GM12892 (cell line): ENCODE measurements around the gene SORBS2.
A peak's percentile ranks its signal among the peaks of the same experiment; 100 is the strongest.

ENCODE experiments used
- DNase-seq: peaks from one replicate; pipeline ENCODE4 v3.0.0; 2011; ENCODE audit not compliant: insufficient read length
- FAIRE-seq: peaks from 2 replicates; lab custom pipeline; 2011; peaks lifted over from hg19 to GRCh38; lab: Jason Lieb, UNC
- POLR2A ChIP-seq: IDR thresholded peaks from 2 replicates; pipeline ENCODE4 v1.6.1; 2011; ENCODE audit warnings: low read depth, low read length, control low read depth
- POLR2AphosphoS5 ChIP-seq: IDR thresholded peaks from 2 replicates; pipeline ENCODE4 v1.6.1; 2011; ENCODE audit warnings: low read depth, low read length, control low read depth
- TAF1 ChIP-seq: IDR thresholded peaks from 2 replicates; pipeline ENCODE4 v1.6.1; 2011; ENCODE audit warnings: low read depth, mild to moderate bottlenecking, control low read depth, low read length, borderline replicate concordance

Gene SORBS2

GRCh38 chr4:185592845-185593488 lies 219.0 kb downstream of the SORBS2 start:
- no peak for FAIRE-seq
- no peak for TF ChIP-seq POLR2A
- no peak for TF ChIP-seq TAF1
- TF ChIP-seq POLR2AphosphoS5 = no peak

DNA sequence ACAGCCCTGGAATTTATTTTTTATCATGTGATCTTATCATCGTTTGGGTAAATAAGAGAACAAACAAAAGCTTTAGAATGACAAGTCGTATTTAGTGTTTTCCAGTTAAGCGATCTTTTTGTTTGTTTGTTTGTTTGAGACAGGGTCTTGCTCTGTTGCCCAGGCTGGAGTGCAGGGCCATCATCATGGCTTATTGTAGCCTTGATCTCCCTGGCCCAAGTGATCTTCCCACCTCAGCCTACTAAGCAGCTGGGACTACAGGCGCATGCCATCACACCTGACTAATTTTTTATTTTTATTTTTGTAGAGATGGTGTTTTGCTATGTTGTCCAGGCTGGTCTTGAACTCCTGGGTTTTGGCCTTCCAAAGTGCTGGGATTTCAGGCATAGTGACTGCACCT lies 219.6 kb downstream of the SORBS2 start:
- no peak for DNase-seq
- TF ChIP-seq POLR2AphosphoS5 (no peak), TAF1 (no peak), POLR2A (no peak)
- peak; percentile 54 for FAIRE-seq

More at GRCh38 chr4:185592845-185593488, 219.0 kb downstream of the SORBS2 start:
- no peak for DNase-seq

GRCh38 chr4:185591679-185592141 lies 220.3 kb downstream of the SORBS2 start:
- DNase-seq (no peak), FAIRE-seq (no peak)
- TF ChIP-seq POLR2A (no peak), POLR2AphosphoS5 (no peak), TAF1 (no peak)

- no peak for TF ChIP-seq TAF1
- no peak for TF ChIP-seq POLR2AphosphoS5
- no peak for TF ChIP-seq POLR2A
- FAIRE-seq = no peak
- no peak for DNase-seq
Measured at GRCh38 chr4:185590982-185591381, 221.0 kb downstream of the SORBS2 start.

GRCh38 chr4:185589067-185589836 lies 222.7 kb downstream of the SORBS2 start:
- FAIRE-seq (no peak), DNase-seq (no peak)
- no peak for TF ChIP-seq POLR2A
- TF ChIP-seq TAF1 = no peak
- TF ChIP-seq POLR2AphosphoS5 = no peak

- FAIRE-seq (peak; percentile 95), DNase-seq (peak; percentile 58)
- TF ChIP-seq TAF1 (no peak), POLR2A (peak; percentile 40; the same call in 1 of the 2 replicates)
Measured at GRCh38 chr4:185587427-185588161, 224.4 kb downstream of the SORBS2 start.

- TF ChIP-seq POLR2AphosphoS5 = no peak
- TF ChIP-seq POLR2A = no peak
- no peak for TF ChIP-seq TAF1
- no peak for FAIRE-seq
- DNase-seq = no peak
Measured at GRCh38 chr4:185587030-185587426, 225.0 kb downstream of the SORBS2 start.

- FAIRE-seq (no peak), DNase-seq (no peak)
- no peak for TF ChIP-seq POLR2A
Measured at GRCh38 chr4:185585211-185585610, 226.8 kb downstream of the SORBS2 start.

DNA sequence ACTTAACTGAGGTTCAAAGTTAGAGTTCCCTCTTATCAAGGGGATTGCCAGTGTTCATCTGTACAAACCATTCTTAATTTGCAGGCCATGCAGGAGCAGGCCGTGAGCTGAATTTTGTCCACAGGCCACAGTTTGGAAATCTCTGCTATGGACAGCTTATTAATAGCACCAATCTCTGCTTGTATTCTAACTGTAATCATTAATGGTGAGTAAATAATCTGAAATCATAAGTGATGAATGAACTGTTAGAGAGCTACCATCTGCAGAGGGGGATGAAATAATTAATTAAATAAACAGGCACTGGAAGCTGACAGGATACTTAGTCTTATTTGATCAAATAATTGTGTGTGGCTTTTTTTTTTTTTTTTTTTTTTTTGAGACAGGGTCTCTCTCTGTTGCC lies 228.2 kb downstream of the SORBS2 start:
- FAIRE-seq (no peak), DNase-seq (no peak)
- TF ChIP-seq POLR2AphosphoS5 = no peak
- TF ChIP-seq POLR2A = no peak
- TF ChIP-seq TAF1 = no peak

DNA sequence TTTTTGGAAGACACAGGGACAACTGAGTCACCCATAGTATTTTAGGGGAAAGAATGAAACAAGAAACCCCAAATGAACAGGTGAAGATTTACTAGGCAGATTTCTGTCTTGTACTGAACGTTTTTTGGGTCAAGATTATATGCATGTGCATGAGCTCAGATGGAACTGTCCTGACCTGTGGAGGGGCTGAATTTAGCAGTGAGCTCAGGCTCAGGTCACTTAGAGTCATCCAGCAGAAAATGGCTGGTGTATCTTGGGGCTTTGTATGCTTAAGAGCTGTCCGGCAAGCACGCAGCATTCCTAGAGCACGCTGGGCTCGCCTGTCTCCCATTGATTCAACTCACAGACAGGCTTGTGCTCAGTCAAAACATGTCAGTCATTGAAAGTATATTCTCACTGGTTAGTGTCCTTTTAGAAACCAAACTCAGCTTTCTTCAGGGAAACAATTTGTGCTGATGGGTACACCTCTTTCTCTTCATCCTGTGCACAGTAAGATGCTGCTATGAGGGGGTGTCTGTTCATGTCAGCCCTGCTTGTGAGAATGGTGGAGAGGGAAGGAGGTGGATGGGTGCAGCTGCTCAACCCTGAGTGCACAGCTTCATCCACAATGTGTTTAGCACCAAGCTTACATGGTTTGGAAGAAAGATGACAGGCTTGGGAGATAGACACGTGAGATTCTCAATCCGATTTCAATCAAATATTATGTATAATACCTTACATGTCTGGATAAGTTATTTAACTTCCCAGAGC lies 229.2 kb downstream of the SORBS2 start:
- FAIRE-seq = no peak
- DNase-seq = no peak
- TF ChIP-seq TAF1 = no peak
- no peak for TF ChIP-seq POLR2A
- TF ChIP-seq POLR2AphosphoS5 = no peak

DNA sequence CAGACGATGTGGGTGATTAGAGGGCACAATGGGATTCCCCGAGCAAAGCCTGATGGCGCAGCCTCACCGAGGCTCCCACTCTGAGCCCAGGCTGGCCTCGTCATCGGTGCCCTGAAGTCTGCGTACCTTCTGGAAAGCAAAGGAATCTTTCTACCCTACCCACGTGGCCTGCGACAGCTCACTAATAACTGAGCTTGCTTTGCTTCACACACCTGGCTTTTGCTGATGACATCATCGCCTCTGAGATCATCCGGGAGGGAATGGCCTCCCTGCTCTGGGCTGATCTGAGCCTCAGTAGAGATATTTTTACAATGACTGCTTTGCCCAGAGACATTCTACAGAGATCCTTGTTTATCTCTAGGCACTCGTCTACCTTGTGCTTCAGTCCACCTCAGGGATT lies 231.3 kb downstream of the SORBS2 start:
- FAIRE-seq = no peak
- no peak for TF ChIP-seq POLR2A
- TF ChIP-seq TAF1 = no peak
- TF ChIP-seq POLR2AphosphoS5 = no peak
- DNase-seq = no peak
